Heart left ventricle (tissue), 16 donors: ENCODE data around the gene DGKB. TPM values are rescaled to one million over a fixed set of nuclear protein-coding genes. Genes with fewer than 3 reads are reported as not detected.

Experiments used
- ATAC-seq, 4 donors: fragments of 200-7000 bp; cut with Tn5 transposase; one replicate each; pipeline ENCODE4 v1.9.1; 2020 to 2022; ENCODE audit warnings: moderate library complexity in 4 of 4, mild to moderate bottlenecking in 3 of 4, moderate number of reproducible peaks in 1 of 4
- DNase-seq, 5 donors: peaks; one replicate each; pipeline ENCODE4 v3.0.0-alpha.2; 2020
- H3K27ac ChIP-seq, 12 donors: fragments of 200-600 bp; sonication (generic) in 4 of 12; one replicate each; pipeline versions ENCODE4 v1.5.0 to v1.8.0; 2016 to 2022; ENCODE audit warnings: mild to moderate bottlenecking in 2 of 12
- H3K27me3 ChIP-seq, 9 donors: fragments of 200-600 bp; sonication (generic) in 2 of 9; one replicate each; pipeline versions ENCODE4 v1.5.1 to v1.8.0; 2016 to 2022; ENCODE audit warnings: mild to moderate bottlenecking in 3 of 9
- H3K36me3 ChIP-seq, 9 donors: fragments of 200-600 bp; sonication (generic) in 2 of 9; one replicate each; pipeline versions ENCODE4 v1.5.0 to v1.8.0; 2018 to 2022; ENCODE audit warnings: mild to moderate bottlenecking in 2 of 9
- H3K4me1 ChIP-seq, 12 donors: fragments of 200-600 bp; sonication (generic) in 4 of 12; one replicate each; pipeline versions ENCODE4 v1.5.0 to v1.8.0; 2016 to 2022; ENCODE audit warnings: mild to moderate bottlenecking in 3 of 12
- H3K4me3 ChIP-seq, 12 donors: fragments of 200-600 bp; sonication (generic) in 4 of 12; one replicate each; pipeline versions ENCODE4 v1.5.0 to v1.8.0; 2017 to 2022; ENCODE audit warnings: mild to moderate bottlenecking in 9 of 12, moderate library complexity in 4 of 12
- H3K9me3 ChIP-seq, 12 donors: fragments of 200-600 bp; sonication (generic) in 4 of 12; one replicate each; pipeline versions ENCODE4 v1.5.0 to v1.8.0; 2016 to 2022; ENCODE audit warnings: mild to moderate bottlenecking in 1 of 12
- CTCF ChIP-seq, 12 donors: fragments of 200-600 bp; sonication (generic) in 4 of 12; IDR thresholded peaks; one replicate each; pipeline versions ENCODE4 v1.5.0 to v1.8.0; 2018 to 2022; ENCODE audit warnings: antibody characterized with exemption in 12 of 12, mild to moderate bottlenecking in 5 of 12
- POLR2A ChIP-seq, 2 donors: fragments of 450-650 bp; IDR thresholded peaks; one replicate each; pipeline ENCODE4 v1.6.1; 2017; ENCODE audit warnings: antibody characterized with exemption in 2 of 2, mild to moderate bottlenecking in 2 of 2, moderate library complexity in 2 of 2
- WGBS, 4 donors: extraction: QIAGEN DNeasy Blood & Tissue Kit in 2 of 4; methylation state at CpG; one replicate each; pipeline versions ENCODE4 v1.1.5 to v1.1.7; 2013 to 2018; 5-methylcytosine and 5-hydroxymethylcytosine counted together
- intact Hi-C, 10 donors: fragments of 100-400 bp; cut with DNase I; formaldehyde crosslinking; loops; one replicate each; pipeline versions ENCODE4 v1.11.1 to v1.14.2; 2022
- polyA plus RNA-seq, 2 donors: library from polyadenylated mRNA; stranded (reverse); fragments of 200-250 nt; gene quantifications; one replicate each; pipeline ENCODE4 v1.2.3, GENCODE V29; 2013
- total RNA-seq, 9 donors: library from RNA; depleted of rRNA in 2 of 9; stranded (reverse); fragments of >200 nt in 2 of 9; fragmentation: NEBNext Ultra II Directional in 3 of 9; extraction: Animal tissue kit (Norgen Biotek cat#: 25700) in 3 of 9; gene quantifications; one replicate each; pipeline versions ENCODE4 v1.1.0 to v1.2.4, GENCODE V29; 2016 to 2023
- donor health status: ischemic (EF 13 %, LVEDD 7.1; RV severe dilation, severe dysfunction).
- donor health status: healthy with polysubstance abuse.
- donor health status: DM: no; HTN: yes; CAD: no.
- donor health status: DM: no; HTN: no; CAD: no.
- donor health status: ischemic (EF 25% LVEDD 6.9; RV normal size, moderate dysfunction).
- donor health status: ischemic (EF 25% LVEDD 5.7; RV mildly dilated, moderate dysfunction).
- donor health status: healthy.
- donor health status: DM: yes; HTN: yes; CAD: no.
- donor health status: ischemic (EF 35%, LVEDD 5.7; RV mildly dilated, moderate dysfunction).
- donor health status: nonischemic (EF 11% LVEDD 7.7; RV severe dilation, severe dysfunction).
- donor health status: DM: yes; HTN: yes; CAD: no.
- donor health status: PGD.
- donor health status: ischemic (EF 29% LVEDD 5.4; RV normal size, mild dysfunction).
- donor health status: nonischemic (EF 23%, LVEDD 6.1; RV moderate dilation, normal function).

The DGKB gene
- total and polyA plus RNA-seq, 11 donors, result 0.08 to 1.6 (median 0.47) TPM; not detected in 1

GRCh38 chr7:14125998-14126397 lies 776.6 kb downstream of the DGKB start:
- no peak overlapping the region for H3K4me3 ChIP-seq
- no peaks in the 10 kb centered on the region for H3K36me3 ChIP-seq
- 91 to 95% (median 93%) methylated on average over 3 of the region's 3 CpGs for WGBS, 4 donors
- no peaks in the 10 kb centered on the region for H3K27me3 ChIP-seq
- DNase-seq (no peak), ATAC-seq (no peak)
- TF ChIP-seq POLR2A (IDR thresholded peaks at IDR 0.05), result no peak
- no peak for TF ChIP-seq CTCF (IDR thresholded peaks at IDR 0.05)
- no peaks in the 10 kb centered on the region for H3K9me3 ChIP-seq
- no peaks in the 10 kb centered on the region for H3K4me1 ChIP-seq
- H3K27ac ChIP-seq, result no peak overlapping the region
- intact Hi-C loops, result no loop called here

GRCh38 chr7:14124716-14125115 lies 777.8 kb downstream of the DGKB start:
- DNase-seq, result no peak
- WGBS, 4 donors, result 73 to 88% (median 78%) methylated on average over 2 of the region's 2 CpGs
- no peaks in the 10 kb centered on the region for H3K4me1 ChIP-seq
- no peaks in the 10 kb centered on the region for H3K9me3 ChIP-seq
- no peaks in the 10 kb centered on the region for H3K36me3 ChIP-seq
- no peaks in the 10 kb centered on the region for H3K27me3 ChIP-seq
- intact Hi-C loops, result no loop called here
- H3K27ac ChIP-seq, result no peak overlapping the region
- ATAC-seq, result no peak
- H3K4me3 ChIP-seq, result no peak overlapping the region
- no peak for TF ChIP-seq CTCF (IDR thresholded peaks at IDR 0.05)
- no peak for TF ChIP-seq POLR2A (IDR thresholded peaks at IDR 0.05)

GRCh38 chr7:14123923-14124322 lies 778.6 kb downstream of the DGKB start:
- WGBS, 4 donors, result 56 to 61% (median 59%) methylated on average over 1 of the region's 1 CpG
- H3K4me1 ChIP-seq, result no peaks in the 10 kb centered on the region
- ATAC-seq, result no peak
- no peak overlapping the region for H3K4me3 ChIP-seq
- intact Hi-C loops, result no loop called here
- TF ChIP-seq CTCF (IDR thresholded peaks at IDR 0.05) (no peak), POLR2A (IDR thresholded peaks at IDR 0.05) (no peak)
- H3K9me3 ChIP-seq, result no peaks in the 10 kb centered on the region
- H3K27ac ChIP-seq, result no peak overlapping the region
- no peaks in the 10 kb centered on the region for H3K27me3 ChIP-seq
- no peak for DNase-seq
- no peaks in the 10 kb centered on the region for H3K36me3 ChIP-seq

- Histone ChIP-seq H3K4me3 (no peak overlapping the region), H3K4me1 (no peaks in the 10 kb centered on the region), H3K27me3 (no peaks in the 10 kb centered on the region), H3K9me3 (no peaks in the 10 kb centered on the region), H3K27ac (no peak overlapping the region), H3K36me3 (no peaks in the 10 kb centered on the region)
- TF ChIP-seq CTCF (IDR thresholded peaks at IDR 0.05) (no peak), POLR2A (IDR thresholded peaks at IDR 0.05) (no peak)
- WGBS, 4 donors, result 78 to 86% (median 81%) methylated on average over 2 of the region's 2 CpGs
- intact Hi-C loops, result no loop called here
- DNase-seq, result no peak
- ATAC-seq, result no peak
Measured at GRCh38 chr7:14115701-14116100, 786.9 kb downstream of the DGKB start.
